ENCODE measurements around the gene MPP1. TPM values are rescaled to one million over a fixed set of nuclear protein-coding genes. Genes with fewer than 3 reads are reported as not detected.

The MPP1 gene
- total and polyA plus RNA-seq, 9 of the 15 experiments (the other 6 are each of a cell fraction or from before 2014, with no cell fraction given): 227 to 395 (median 283) TPM

DNA sequence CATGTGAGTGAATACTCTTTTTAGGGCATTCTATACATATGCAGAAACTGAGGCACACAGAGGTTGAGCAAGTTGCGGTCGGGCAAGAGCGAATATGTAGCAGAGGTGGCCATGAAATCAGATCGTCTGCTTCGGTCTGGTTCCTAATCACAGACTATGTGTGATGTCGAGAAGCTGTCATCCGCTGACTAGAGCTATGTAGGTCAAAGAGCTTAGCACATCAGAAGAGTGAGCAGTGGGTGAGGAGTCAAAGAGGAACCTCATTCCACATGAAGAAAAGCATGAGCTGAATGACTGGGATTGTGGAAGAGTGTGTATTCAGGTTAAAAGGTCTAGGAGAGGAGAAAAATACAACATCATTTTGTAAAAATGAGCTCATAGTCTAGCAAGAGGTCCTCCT is 73.4 kb downstream of the MPP1 start:
- ATAC-seq: no peak
- no peak for FAIRE-seq
- no peak overlapping the region for H3K27ac ChIP-seq (ENCODE audit: extremely low read depth, low read depth, low read length)
- intact Hi-C loops (cut with micrococcal nuclease) (no loop called here), in situ Hi-C loops (cut with MboI) (loop anchor here (25.0 kb wide), 1 partner anchor 145 kb away; the partner anchor contains the start of gene CTAG1A)
- H3K9me3 ChIP-seq (replicated peaks; ENCODE audit: control insufficient read depth, insufficient read depth, low read depth, low read length): no peaks in the 10 kb centered on the region
- ChIA-PET POLR2A (interaction anchor here (0.7 to 1.1 kb wide), 5 partner anchors 9 to 927 kb away, joined by 3 to 4 read pairs (median 3); partner anchors contain the start of gene MPP1), CTCF (ENCODE audit: low intra/inter-chr PET ratio) (no interaction called here)
- 85% methylated on average over 7 of the region's 7 CpGs for WGBS (ENCODE audit: insufficient coverage, low coverage, missing lambda C conversion rate)
- peaks cover 25% of the 10 kb centered on the region for H3K36me3 ChIP-seq (ENCODE audit: control insufficient read depth, insufficient read depth, low read length)
- H3K79me2 ChIP-seq (ENCODE audit: control insufficient read depth, insufficient read depth, low read length): peaks cover 82% of the 10 kb centered on the region
- TF ChIP-seq FIP1L1 (IDR thresholded peaks at IDR 0.05; ENCODE audit: low read depth, low read length, poor library complexity, severe bottlenecking): no peak
- TF ChIP-seq SIX5 (IDR thresholded peaks at IDR 0.05; ENCODE audit: borderline replicate concordance in 1 of 2, insufficient read depth in 1 of 2, low read depth in 1 of 2, low read length in 2 of 2): no peak
- no peak for TF ChIP-seq ZNF561 (CRISPR knock-in tag; conservative IDR thresholded peaks at IDR 0.05)
- no peak for TF ChIP-seq KLF1 (tag; IDR thresholded peaks at IDR 0.05)
- no peak for TF ChIP-seq ZNF449 (CRISPR knock-in tag; IDR thresholded peaks at IDR 0.05)
- TF ChIP-seq HMBOX1 (IDR thresholded peaks at IDR 0.05): no peak
- TF ChIP-seq ZNF408 (CRISPR knock-in tag; IDR thresholded peaks at IDR 0.05; ENCODE audit: low read depth): no peak
- TF ChIP-seq ETV5 (CRISPR knock-in tag; IDR thresholded peaks at IDR 0.05; ENCODE audit: low read depth): no peak
- no peak for TF ChIP-seq DEAF1 (CRISPR knock-in tag; IDR thresholded peaks at IDR 0.05)
- no peak for TF ChIP-seq MTA2 (IDR thresholded peaks at IDR 0.05; ENCODE audit: low read depth)
- TF ChIP-seq PBX2 (CRISPR knock-in tag; IDR thresholded peaks at IDR 0.05; ENCODE audit: low read depth): no peak
- TF ChIP-seq PBX2 (tag; conservative IDR thresholded peaks at IDR 0.05; ENCODE audit: low read depth): no peak
- no peaks in the 10 kb centered on the region for H3K9me1 ChIP-seq (ENCODE audit: control insufficient read depth, insufficient read depth, low read length)
- H4K20me1 ChIP-seq (replicated peaks; ENCODE audit: control insufficient read depth, insufficient read depth, low read length): 0 out of 2 replicates have a peak, but pooled peaks cover 4% of the 10 kb centered on the region
- H3K4me2 ChIP-seq (ENCODE audit: insufficient read depth, low read length): no peak overlapping the region
- no peak for DNase-seq (ENCODE audit: extremely low read depth in 1 of 4, low spot score in 3 of 4)
- peaks cover 4 to 39% of the 10 kb centered on the region in 2 experiments; a peak in 4 of 5 replicates for H3K4me1 ChIP-seq (replicated peaks in 1 of 2; ENCODE audit: control insufficient read depth in 2 of 2, insufficient read depth in 2 of 2, low read length in 2 of 2)
- no peaks in the 10 kb centered on the region for H3K27me3 ChIP-seq (ENCODE audit: control insufficient read depth in 2 of 2, insufficient read depth in 2 of 2, low read length in 2 of 2)
- no peak overlapping the region for H2AFZ ChIP-seq (ENCODE audit: low read depth, low read length)
- H3K4me3 ChIP-seq: no peak overlapping the region
- H3K9ac ChIP-seq (ENCODE audit: insufficient read depth in 1 of 2, low read depth in 2 of 2, low read length in 2 of 2): no peak overlapping the region
- BruUV-seq (replicated peaks): no TSS peak
